CD4-positive, alpha-beta T cell (primary cell): ENCODE results near the gene GJE1. TPM values are rescaled to one million over a fixed set of nuclear protein-coding genes. Genes with fewer than 3 reads are reported as not detected.

ENCODE experiments used
- ATAC-seq: fragments of 200-7000 bp; cut with Tn5 transposase; one replicate; pipeline ENCODE4 v1.10.0; 2022; ENCODE audit warnings: mild to moderate bottlenecking; ENCODE audit not compliant: poor library complexity
- CTCF ChIA-PET: fragments of 350-600 bp; sonication (Branson Sonifier 250); formaldehyde crosslinking; loops from one replicate; lab custom pipeline; 2021; ENCODE audit warnings: antibody characterized with exemption, inconsistent platforms; lab: Charles Lee
- POLR2A ChIA-PET: fragments of 350-600 bp; sonication (Branson Sonifier 250); formaldehyde crosslinking; loops from one replicate; lab custom pipeline; 2021; ENCODE audit warnings: antibody characterized with exemption, inconsistent platforms; lab: Charles Lee
- DNase-seq, 14 experiments: peaks; one replicate each; pipeline ENCODE4 v3.0.0-alpha.2; 2013 to 2020; ENCODE audit warnings: mixed read lengths in 2 of 14
- H3K27ac ChIP-seq, 2 donors: one replicate each; pipeline versions ENCODE4 v1.5.1 to v1.7.0; 2013; ENCODE audit warnings: low read length in 2 of 2, low read depth in 1 of 2, mild to moderate bottlenecking in 1 of 2
- H3K27me3 ChIP-seq, 2 experiments: 1 replicate in 1 of 2; 2 replicates in 1 of 2; pipeline versions ENCODE4 v1.6.1 to v1.7.0; 2013; ENCODE audit warnings: low read length in 2 of 2, control low read depth in 1 of 2, mild to moderate bottlenecking in 1 of 2, moderate library complexity in 1 of 2; ENCODE audit not compliant: insufficient read depth in 2 of 2, control insufficient read depth in 1 of 2
- H3K36me3 ChIP-seq: one replicate; pipeline ENCODE4 v1.6.1; 2013; ENCODE audit warnings: low read length, control low read depth; ENCODE audit not compliant: insufficient read depth
- H3K4me1 ChIP-seq: one replicate; pipeline ENCODE4 v1.6.1; 2013; ENCODE audit warnings: low read length, control low read depth; ENCODE audit not compliant: insufficient read depth
- H3K4me3 ChIP-seq: one replicate; pipeline ENCODE4 v1.5.1; 2013; ENCODE audit warnings: mild to moderate bottlenecking, low read length, moderate library complexity
- H3K9me3 ChIP-seq, 2 experiments: 1 replicate in 1 of 2; 2 replicates in 1 of 2; pipeline versions ENCODE4 v1.6.1 to v1.7.0; 2013; ENCODE audit warnings: low read length in 2 of 2, mild to moderate bottlenecking in 2 of 2, control low read depth in 1 of 2, moderate library complexity in 1 of 2; ENCODE audit not compliant: control insufficient read depth in 1 of 2, insufficient read depth in 1 of 2
- H3K27ac Mint-ChIP-seq: one replicate; pipeline ENCODE4 v1.8.0; 2020; ENCODE audit warnings: mixed read lengths
- H3K27me3 Mint-ChIP-seq: one replicate; pipeline ENCODE4 v1.8.0; 2021; ENCODE audit warnings: mixed read lengths
- H3K36me3 Mint-ChIP-seq: one replicate; pipeline ENCODE4 v1.8.0; 2021; ENCODE audit warnings: low read depth, mixed read lengths
- H3K4me1 Mint-ChIP-seq: one replicate; pipeline ENCODE4 v1.8.0; 2021; ENCODE audit warnings: low read depth, mixed read lengths
- H3K4me3 Mint-ChIP-seq: one replicate; pipeline ENCODE4 v1.8.0; 2020; ENCODE audit warnings: mild to moderate bottlenecking, mixed read lengths
- H3K9me3 Mint-ChIP-seq: one replicate; pipeline ENCODE4 v1.8.0; 2020; ENCODE audit warnings: mixed read lengths
- CTCF ChIP-seq: fragments of 200-600 bp; IDR thresholded peaks from one replicate; pipeline ENCODE4 v1.8.0; 2022; ENCODE audit warnings: antibody characterized with exemption, mild to moderate bottlenecking
- intact Hi-C, 2 experiments: fragments of 100-400 bp; cut with DNase I in 1 of 2; cut with micrococcal nuclease in 1 of 2; formaldehyde crosslinking; loops; one replicate each; pipeline versions ENCODE4 v1.15.1 to v1.9.0; 2023 to 2025; cut with DNase I, micrococcal nuclease
- total RNA-seq, 174 experiments: library from RNA in 2 of 174; stranded (reverse) in 2 of 174; gene quantifications; one replicate each; pipeline ENCODE4 v1.2.3 and lab custom pipeline; 2021 to 2026

GJE1 gene
- total RNA-seq, 2 experiments from 2014 or later: not detected

DNA sequence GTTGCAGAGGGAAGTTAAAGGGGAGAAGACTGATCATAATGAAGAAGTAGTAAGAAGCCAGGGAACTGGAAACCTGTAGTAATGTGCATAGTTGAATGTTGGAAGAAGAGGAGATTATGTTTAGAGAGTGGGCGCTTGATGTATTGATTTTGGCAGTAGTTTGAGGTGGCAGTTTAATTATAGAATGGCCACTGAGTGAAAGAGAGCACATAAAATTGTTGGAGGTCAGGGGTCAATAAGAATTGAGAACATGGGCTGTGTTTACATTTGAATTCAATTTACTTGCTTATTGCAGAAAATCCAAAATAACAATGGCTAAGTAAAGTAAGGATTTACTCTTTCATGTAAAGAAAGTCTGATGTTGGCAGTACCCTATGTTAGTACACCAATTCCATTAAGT lies 30.1 kb downstream of the GJE1 start:
- peak overlapping the region; percentile 6 for H3K27ac Mint-ChIP-seq
- Histone ChIP-seq H3K36me3 (peaks cover 20% of the 10 kb centered on the region), H3K4me1 (peaks cover 4% of the 10 kb centered on the region), H3K27me3 (no peaks in the 10 kb centered on the region), H3K4me3 (no peak overlapping the region), H3K27ac (no peak overlapping the region), H3K9me3 (no peaks in the 10 kb centered on the region)
- intact Hi-C loops: no loop called here
- TF ChIP-seq CTCF: no peak
- ATAC-seq (no peak), DNase-seq (no peak)
- H3K9me3 Mint-ChIP-seq: no peaks in the 10 kb centered on the region
- ChIA-PET POLR2A (no interaction called here), CTCF (no interaction called here)
- H3K4me3 Mint-ChIP-seq: no peak overlapping the region
- peaks cover 29% of the 10 kb centered on the region for H3K36me3 Mint-ChIP-seq
- H3K4me1 Mint-ChIP-seq: peaks cover 54% of the 10 kb centered on the region
- H3K27me3 Mint-ChIP-seq: no peaks in the 10 kb centered on the region

DNA sequence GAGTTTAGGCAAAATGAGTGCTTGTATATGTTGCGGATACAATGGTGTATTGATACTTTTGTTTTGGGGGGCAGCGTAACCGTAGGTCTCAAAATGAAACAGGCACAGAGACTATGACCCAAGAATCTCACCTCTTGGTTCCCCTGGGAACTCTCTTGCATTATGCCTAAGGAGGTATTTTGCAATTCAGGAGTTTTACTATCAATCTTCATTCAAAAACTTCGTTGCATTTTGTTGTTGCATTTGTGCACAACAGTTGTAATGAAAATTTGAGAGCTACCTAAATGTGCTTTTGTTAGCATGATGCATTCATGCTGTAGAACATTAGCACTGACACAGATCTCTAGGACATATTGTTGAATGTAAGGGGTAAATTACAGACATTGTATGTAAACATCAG lies 32.5 kb downstream of the GJE1 start:
- CTCF ChIA-PET: interaction anchor here (0.8 to 1.4 kb wide), 2 partner anchors 9 to 26 kb away, joined by 3 to 4 read pairs; no protein-coding TSS in a partner anchor
- Histone ChIP-seq H3K27ac (no peak overlapping the region), H3K9me3 (no peaks in the 10 kb centered on the region), H3K36me3 (peaks cover 29% of the 10 kb centered on the region), H3K27me3 (no peaks in the 10 kb centered on the region), H3K4me3 (no peak overlapping the region), H3K4me1 (peaks cover 3% of the 10 kb centered on the region)
- DNase-seq (no peak), ATAC-seq (no peak)
- peaks cover 48% of the 10 kb centered on the region for H3K36me3 Mint-ChIP-seq
- H3K27me3 Mint-ChIP-seq: no peaks in the 10 kb centered on the region
- intact Hi-C loops: no loop called here
- no peak for TF ChIP-seq CTCF
- POLR2A ChIA-PET: interaction anchor here (1.0 kb wide), 1 partner anchor 18 kb away, joined by 4 read pairs; the partner anchor contains the start of genes NMBR and VTA1
- no peaks in the 10 kb centered on the region for H3K9me3 Mint-ChIP-seq
- H3K4me1 Mint-ChIP-seq: peaks cover 42% of the 10 kb centered on the region
- H3K4me3 Mint-ChIP-seq: no peak overlapping the region
- no peak overlapping the region for H3K27ac Mint-ChIP-seq

DNA sequence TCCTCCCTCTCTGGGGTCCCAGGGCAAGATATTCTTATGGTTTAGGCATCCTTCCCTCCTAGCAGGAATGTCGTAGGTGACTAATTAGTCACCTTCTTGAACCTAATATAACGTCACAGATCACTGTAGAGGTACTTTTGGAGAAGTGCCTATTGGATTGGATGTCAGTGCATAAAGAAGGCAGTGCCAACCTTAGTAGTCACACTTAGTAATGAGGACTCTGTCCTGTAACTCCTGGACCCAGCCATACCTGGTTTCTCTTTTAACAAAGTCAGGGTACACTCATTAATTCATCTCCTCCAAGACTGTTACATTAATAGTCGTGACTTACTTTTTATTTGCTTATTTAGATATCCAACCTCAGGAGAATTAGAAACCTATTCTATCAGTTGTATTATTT lies 34.3 kb downstream of the GJE1 start:
- Histone ChIP-seq H3K27ac (no peak overlapping the region), H3K9me3 (no peaks in the 10 kb centered on the region), H3K4me1 (no peaks in the 10 kb centered on the region), H3K27me3 (no peaks in the 10 kb centered on the region), H3K4me3 (no peak overlapping the region), H3K36me3 (peaks cover 41% of the 10 kb centered on the region)
- Mint-ChIP-seq H3K4me1 (peaks cover 32% of the 10 kb centered on the region), H3K4me3 (no peak overlapping the region), H3K9me3 (no peaks in the 10 kb centered on the region), H3K27ac (no peak overlapping the region), H3K36me3 (peaks cover 65% of the 10 kb centered on the region), H3K27me3 (no peaks in the 10 kb centered on the region)
- POLR2A ChIA-PET: no interaction called here
- ATAC-seq: no peak
- no peak for TF ChIP-seq CTCF
- intact Hi-C loops: no loop called here
- DNase-seq: no peak
- CTCF ChIA-PET: no interaction called here
